ENCODE data around the gene ERP29. TPM values are rescaled to one million over a fixed set of nuclear protein-coding genes. Genes with fewer than 3 reads are reported as not detected.
A peak's percentile ranks its signal among the peaks of the same experiment; 100 is the strongest.
"Not testable (repeated sequence)": the region's sequence is repeated elsewhere in the genome, so short reads cannot be mapped to it uniquely, and the experiment has no call there.

Gene ERP29
- total RNA-seq, 2 experiments from 2014 or later: 134 to 145 TPM

GRCh38 chr12:112018571-112019237 is 5.5 kb downstream of the ERP29 start:
- DNase-seq: no peak
- no peak for ATAC-seq
- H3K4me1 Mint-ChIP-seq (ENCODE audit: low read depth): peaks cover 43% of the 10 kb centered on the region
- H3K4me3 Mint-ChIP-seq: no peak overlapping the region
- no peaks in the 10 kb centered on the region for H3K9me3 Mint-ChIP-seq (ENCODE audit: insufficient read depth)
- peaks cover 69% of the 10 kb centered on the region for H3K36me3 Mint-ChIP-seq (ENCODE audit: low read depth)
- H3K27ac Mint-ChIP-seq: peak overlapping the region; percentile 45
- CTCF ChIA-PET: interaction anchor here (1.7 kb wide), 1 partner anchor 74 kb away, joined by 5 read pairs; no protein-coding TSS in a partner anchor
- POLR2A ChIA-PET: no interaction called here
- no peaks in the 10 kb centered on the region for H3K27me3 Mint-ChIP-seq (ENCODE audit: low read depth)

GRCh38 chr12:112020947-112021457 is 7.8 kb downstream of the ERP29 start:
- H3K9me3 Mint-ChIP-seq (ENCODE audit: insufficient read depth): no peaks in the 10 kb centered on the region
- ChIA-PET POLR2A (interaction anchor here (1.1 kb wide), 1 partner anchor 85 kb away, joined by 3 read pairs; no protein-coding TSS in a partner anchor), CTCF (interaction anchor here (1.0 to 2.6 kb wide), 2 partner anchors 75 to 366 kb away, joined by 3 to 8 read pairs; no protein-coding TSS in a partner anchor)
- peaks cover 73% of the 10 kb centered on the region for H3K36me3 Mint-ChIP-seq (ENCODE audit: low read depth)
- DNase-seq: no peak
- ATAC-seq: no peak
- peaks cover 35% of the 10 kb centered on the region for H3K4me1 Mint-ChIP-seq (ENCODE audit: low read depth)
- H3K4me3 Mint-ChIP-seq: no peak overlapping the region
- H3K27ac Mint-ChIP-seq: peak overlapping the region; percentile 48
- H3K27me3 Mint-ChIP-seq (ENCODE audit: low read depth): no peaks in the 10 kb centered on the region

- Mint-ChIP-seq H3K4me3 (no peak overlapping the region), H3K9me3 (ENCODE audit: insufficient read depth) (no peaks in the 10 kb centered on the region), H3K27me3 (ENCODE audit: low read depth) (no peaks in the 10 kb centered on the region), H3K27ac (peak overlapping the region; percentile 50), H3K36me3 (ENCODE audit: low read depth) (peaks cover 66% of the 10 kb centered on the region), H3K4me1 (ENCODE audit: low read depth) (peaks cover 31% of the 10 kb centered on the region)
- POLR2A ChIA-PET: interaction anchor here (0.7 to 1.9 kb wide), 4 partner anchors 8 to 103 kb away, joined by 3 to 8 read pairs (median 6); partner anchors contain the start of genes TMEM116 and TRAFD1
- DNase-seq: no peak
- CTCF ChIA-PET: interaction anchor here (1.0 to 2.6 kb wide), 4 partner anchors 9 to 389 kb away, joined by 3 to 14 read pairs (median 6); partner anchors contain the start of genes ERP29 and TMEM116
- ATAC-seq: peak; percentile 25
These were observed 9.2 kb downstream of the ERP29 start for GRCh38 chr12:112022241-112023016.

GRCh38 chr12:112023759-112024396 is 10.7 kb downstream of the ERP29 start:
- ChIA-PET POLR2A (interaction anchor here (0.9 to 1.9 kb wide), 3 partner anchors 10 to 12 kb away, joined by 5 to 8 read pairs (median 8); partner anchors contain the start of gene TMEM116), CTCF (interaction anchor here (0.6 to 1.7 kb wide), 7 partner anchors 10 to 387 kb away, joined by 3 to 14 read pairs (median 3); partner anchors contain the start of genes ERP29 and TMEM116)
- ATAC-seq (no peak), DNase-seq (no peak)
- Mint-ChIP-seq H3K4me1 (ENCODE audit: low read depth) (peaks cover 23% of the 10 kb centered on the region), H3K4me3 (no peak overlapping the region), H3K36me3 (ENCODE audit: low read depth) (peaks cover 63% of the 10 kb centered on the region), H3K9me3 (ENCODE audit: insufficient read depth) (no peaks in the 10 kb centered on the region), H3K27me3 (ENCODE audit: low read depth) (no peaks in the 10 kb centered on the region), H3K27ac (no peak overlapping the region)

- ChIA-PET POLR2A (interaction anchor here (0.6 kb wide), 1 partner anchor 35 kb away, joined by 3 read pairs; no protein-coding TSS in a partner anchor), CTCF (interaction anchor here (0.9 to 1.2 kb wide), 2 partner anchors 12 to 80 kb away, joined by 3 to 4 read pairs; partner anchors contain the start of gene ERP29)
These were observed 12.7 kb downstream of the ERP29 start for GRCh38 chr12:112025808-112026375.

GRCh38 chr12:112029301-112029700 is 16.1 kb downstream of the ERP29 start:
- H3K27me3 Mint-ChIP-seq (ENCODE audit: low read depth): no peaks in the 10 kb centered on the region
- H3K36me3 Mint-ChIP-seq (ENCODE audit: low read depth): peaks cover 56% of the 10 kb centered on the region
- DNase-seq (no peak), ATAC-seq (no peak)
- ChIA-PET CTCF (interaction anchor here (0.7 kb wide), 1 partner anchor 36 kb away, joined by 3 read pairs; no protein-coding TSS in a partner anchor), POLR2A (interaction anchor here (1.2 to 1.5 kb wide), 2 partner anchors 16 to 104 kb away, joined by 3 to 7 read pairs; partner anchors contain the start of genes ERP29 and TMEM116)
- no peak overlapping the region for H3K27ac Mint-ChIP-seq
- peaks cover 13% of the 10 kb centered on the region for H3K4me1 Mint-ChIP-seq (ENCODE audit: low read depth)
- no peaks in the 10 kb centered on the region for H3K9me3 Mint-ChIP-seq (ENCODE audit: insufficient read depth)
- no peak overlapping the region for H3K4me3 Mint-ChIP-seq

More at GRCh38 chr12:112025808-112026375, 12.7 kb downstream of the ERP29 start:
- Mint-ChIP-seq H3K4me3 (peak overlapping the region; percentile 14), H3K36me3 (ENCODE audit: low read depth) (peaks cover 60% of the 10 kb centered on the region), H3K9me3 (ENCODE audit: insufficient read depth) (no peaks in the 10 kb centered on the region), H3K27me3 (ENCODE audit: low read depth) (no peaks in the 10 kb centered on the region), H3K4me1 (ENCODE audit: low read depth) (peaks cover 18% of the 10 kb centered on the region), H3K27ac (peak overlapping the region; percentile 80)
- ATAC-seq (no peak), DNase-seq (no peak)

GRCh38 chr12:112031472-112031871 is 18.2 kb downstream of the ERP29 start:
- ChIA-PET POLR2A (no interaction called here), CTCF (interaction anchor here (1.4 kb wide), 1 partner anchor 20 kb away, joined by 5 read pairs; no protein-coding TSS in a partner anchor)
- peak overlapping the region; percentile 12 for H3K27ac Mint-ChIP-seq
- ATAC-seq (no peak), DNase-seq (no peak)
- peaks cover 1% of the 10 kb centered on the region for H3K4me1 Mint-ChIP-seq (ENCODE audit: low read depth)
- no peak overlapping the region for H3K4me3 Mint-ChIP-seq
- peaks cover 48% of the 10 kb centered on the region for H3K36me3 Mint-ChIP-seq (ENCODE audit: low read depth)
- no peaks in the 10 kb centered on the region for H3K9me3 Mint-ChIP-seq (ENCODE audit: insufficient read depth)
- H3K27me3 Mint-ChIP-seq (ENCODE audit: low read depth): no peaks in the 10 kb centered on the region

- no peak overlapping the region for H3K27ac Mint-ChIP-seq
- no peak overlapping the region for H3K4me3 Mint-ChIP-seq
- no peaks in the 10 kb centered on the region for H3K4me1 Mint-ChIP-seq (ENCODE audit: low read depth)
- no peaks in the 10 kb centered on the region for H3K27me3 Mint-ChIP-seq (ENCODE audit: low read depth)
- peaks cover 53% of the 10 kb centered on the region for H3K36me3 Mint-ChIP-seq (ENCODE audit: low read depth)
- no peaks in the 10 kb centered on the region for H3K9me3 Mint-ChIP-seq (ENCODE audit: insufficient read depth)
- ATAC-seq: no peak
- DNase-seq: no peak
- ChIA-PET CTCF (interaction anchor here (0.7 kb wide), 1 partner anchor 379 kb away, joined by 3 read pairs; no protein-coding TSS in a partner anchor), POLR2A (no interaction called here)
These were observed 19.1 kb downstream of the ERP29 start for GRCh38 chr12:112032292-112032691.

GRCh38 chr12:112035219-112035785 is 22.1 kb downstream of the ERP29 start:
- ATAC-seq (no peak), DNase-seq (no peak)
- ChIA-PET CTCF (interaction anchor here (1.0 kb wide), 1 partner anchor 12 kb away, joined by 3 read pairs; no protein-coding TSS in a partner anchor), POLR2A (no interaction called here)
- H3K9me3 Mint-ChIP-seq (ENCODE audit: insufficient read depth): no peaks in the 10 kb centered on the region
- peaks cover 62% of the 10 kb centered on the region for H3K36me3 Mint-ChIP-seq (ENCODE audit: low read depth)
- H3K27ac Mint-ChIP-seq: no peak overlapping the region
- H3K4me3 Mint-ChIP-seq: no peak overlapping the region
- H3K4me1 Mint-ChIP-seq (ENCODE audit: low read depth): no peaks in the 10 kb centered on the region
- no peaks in the 10 kb centered on the region for H3K27me3 Mint-ChIP-seq (ENCODE audit: low read depth)

GRCh38 chr12:112036614-112037013 is 23.4 kb downstream of the ERP29 start:
- peaks cover 54% of the 10 kb centered on the region for H3K36me3 Mint-ChIP-seq (ENCODE audit: low read depth)

More at GRCh38 chr12:112036614-112037013, 23.4 kb downstream of the ERP29 start:
- H3K27ac Mint-ChIP-seq; H3K4me1 Mint-ChIP-seq (ENCODE audit: low read depth); H3K9me3 Mint-ChIP-seq (ENCODE audit: insufficient read depth); POLR2A ChIA-PET; ATAC-seq; DNase-seq; H3K4me3 Mint-ChIP-seq; H3K27me3 Mint-ChIP-seq (ENCODE audit: low read depth): not testable (repeated sequence)
- CTCF ChIA-PET: interaction anchor here (0.8 to 1.6 kb wide), 2 partner anchors 17 to 64 kb away, joined by 3 read pairs; no protein-coding TSS in a partner anchor
